ENCODE measurements around the gene MTUS2.

GRCh38 chr13:29483623-29484022, 663.5 kb downstream of the MTUS2 start:
- no peak for TF ChIP-seq EZH2 (optimal IDR thresholded peaks at IDR 0.05; ENCODE audit: low read depth, low read length)
- no peak for TF ChIP-seq CTCF (IDR thresholded peaks at IDR 0.05; ENCODE audit: low read length)

Measured in MM.1S (cell line).